Loucy (cell line): ENCODE measurements around the gene FOXP1.

Experiments
- H2AFZ ChIP-seq: fragments of 200-600 bp; sonication (generic); 2 replicates; pipeline ENCODE4 v1.6.0; 2016; ENCODE audit warnings: antibody characterized with exemption, mild to moderate bottlenecking, low read length, moderate library complexity
- H3F3A ChIP-seq: fragments of 200-600 bp; 2 replicates; pipeline ENCODE4 v1.6.0; 2016; ENCODE audit warnings: antibody characterized with exemption, low read depth, mild to moderate bottlenecking
- H3K27me3 ChIP-seq: fragments of 200-600 bp; sonication (generic); 2 replicates; pipeline ENCODE4 v1.6.1; 2014; ENCODE audit warnings: low read length, mild to moderate bottlenecking; ENCODE audit not compliant: insufficient read depth, poor library complexity, severe bottlenecking
- H3K36me3 ChIP-seq: fragments of 200-600 bp; sonication (generic); 2 replicates; pipeline ENCODE4 v1.6.1; 2016; ENCODE audit warnings: low read length; ENCODE audit not compliant: insufficient read depth
- H3K4me1 ChIP-seq: fragments of 200-600 bp; sonication (generic); 2 replicates; pipeline ENCODE4 v1.5.1; 2014; ENCODE audit warnings: low read length, mild to moderate bottlenecking; ENCODE audit not compliant: insufficient read depth, poor library complexity, severe bottlenecking
- H3K4me2 ChIP-seq: fragments of 200-600 bp; sonication (generic); 2 replicates; pipeline ENCODE4 v1.6.0; 2014; ENCODE audit warnings: antibody characterized with exemption, low read length, low read depth, mild to moderate bottlenecking; ENCODE audit not compliant: poor library complexity, severe bottlenecking
- H3K4me3 ChIP-seq: fragments of 200-600 bp; sonication (generic); 2 replicates; pipeline ENCODE4 v1.5.1; 2014; ENCODE audit warnings: low read length, mild to moderate bottlenecking, mixed read lengths; ENCODE audit not compliant: poor library complexity, severe bottlenecking
- H3K79me2 ChIP-seq: fragments of 200-600 bp; sonication (generic); 2 replicates; pipeline ENCODE4 v1.6.1; 2014; ENCODE audit warnings: low read length; ENCODE audit not compliant: insufficient read depth
- H3K9ac ChIP-seq: fragments of 200-600 bp; sonication (generic); 2 replicates; pipeline ENCODE4 v1.6.0; 2014; ENCODE audit warnings: mild to moderate bottlenecking, low read depth, low read length, moderate library complexity; ENCODE audit not compliant: poor library complexity, severe bottlenecking
- H3K9me2 ChIP-seq: fragments of 200-600 bp; sonication (generic); replicated peaks from 2 replicates; pipeline ENCODE4 v1.6.1; 2016; ENCODE audit warnings: low read depth, low read length, mixed read lengths
- H3K9me3 ChIP-seq: fragments of 200-600 bp; sonication (generic); 2 replicates; pipeline ENCODE4 v1.6.1; 2014; ENCODE audit warnings: mild to moderate bottlenecking, antibody characterized with exemption, low read length, low read depth; ENCODE audit not compliant: insufficient read depth
- H4K20me1 ChIP-seq: fragments of 200-600 bp; sonication (generic); 2 replicates; pipeline ENCODE4 v1.6.0; 2014; ENCODE audit warnings: antibody characterized with exemption, low read length, mild to moderate bottlenecking; ENCODE audit not compliant: insufficient read depth, poor library complexity, severe bottlenecking
- CTCF ChIP-seq: fragments of 200-600 bp; sonication (generic); conservative IDR thresholded peaks from 2 replicates; pipeline ENCODE4 v1.5.1; 2014; ENCODE audit warnings: mild to moderate bottlenecking, antibody characterized with exemption, low read length
- EZH2phosphoT487 ChIP-seq: fragments of 200-600 bp; IDR thresholded peaks from 2 replicates; pipeline ENCODE4 v1.6.1; 2018; ENCODE audit warnings: antibody characterized with exemption, mild to moderate bottlenecking, moderate library complexity, borderline replicate concordance

Gene FOXP1

GRCh38 chr3:71554649-71555048, 28.9 kb downstream of the FOXP1 start:
- H3K9me2 ChIP-seq, result no peaks in the 10 kb centered on the region
- H2AFZ ChIP-seq, result no peak overlapping the region
- H3K4me3 ChIP-seq, result no peak overlapping the region
- H3F3A ChIP-seq, result peaks cover 3% of the 10 kb centered on the region; the same call in 1 of the 2 replicates
- H3K79me2 ChIP-seq, result peaks cover 68% of the 10 kb centered on the region
- H3K27me3 ChIP-seq, result no peaks in the 10 kb centered on the region
- TF ChIP-seq CTCF (no peak), EZH2phosphoT487 (no peak)
- H4K20me1 ChIP-seq, result peaks cover 2% of the 10 kb centered on the region
- H3K4me1 ChIP-seq, result peaks cover 22% of the 10 kb centered on the region
- H3K4me2 ChIP-seq, result no peak overlapping the region
- H3K9me3 ChIP-seq, result no peaks in the 10 kb centered on the region
- H3K36me3 ChIP-seq, result no peaks in the 10 kb centered on the region
- no peak overlapping the region for H3K9ac ChIP-seq

- no peak overlapping the region for H3K9ac ChIP-seq
- H3K27me3 ChIP-seq, result no peaks in the 10 kb centered on the region
- peak overlapping the region; percentile 14 for H3K4me3 ChIP-seq
- no peaks in the 10 kb centered on the region for H3K9me2 ChIP-seq
- H3K36me3 ChIP-seq, result no peaks in the 10 kb centered on the region
- peaks cover 75% of the 10 kb centered on the region for H3K79me2 ChIP-seq
- peaks cover 46% of the 10 kb centered on the region for H3K4me1 ChIP-seq
- H3K4me2 ChIP-seq, result peak overlapping the region; percentile 44
- no peaks in the 10 kb centered on the region for H3K9me3 ChIP-seq
- peaks cover 2% of the 10 kb centered on the region for H4K20me1 ChIP-seq
- peaks cover 3% of the 10 kb centered on the region; the same call in 1 of the 2 replicates for H3F3A ChIP-seq
- no peak overlapping the region for H2AFZ ChIP-seq
- TF ChIP-seq CTCF (no peak), EZH2phosphoT487 (no peak)
Measured at GRCh38 chr3:71551311-71551919, 32.1 kb downstream of the FOXP1 start.

GRCh38 chr3:71549951-71550350, 33.6 kb downstream of the FOXP1 start:
- Histone ChIP-seq H3F3A (peaks cover 3% of the 10 kb centered on the region; the same call in 1 of the 2 replicates), H4K20me1 (peaks cover 2% of the 10 kb centered on the region), H2AFZ (no peak overlapping the region), H3K9me2 (no peaks in the 10 kb centered on the region), H3K4me3 (no peak overlapping the region), H3K27me3 (no peaks in the 10 kb centered on the region), H3K4me1 (peaks cover 48% of the 10 kb centered on the region), H3K79me2 (peaks cover 63% of the 10 kb centered on the region), H3K9me3 (no peaks in the 10 kb centered on the region), H3K36me3 (no peaks in the 10 kb centered on the region), H3K4me2 (no peak overlapping the region), H3K9ac (no peak overlapping the region)
- TF ChIP-seq CTCF (no peak), EZH2phosphoT487 (no peak)
